DOHH2 (cell line): ENCODE data around the gene PRB4.

Source experiments
- EZH2phosphoT487 ChIP-seq: fragments of 200-600 bp; sonication (generic); IDR thresholded peaks from 2 replicates; pipeline ENCODE4 v1.6.1; 2017; ENCODE audit warnings: borderline replicate concordance, mild to moderate bottlenecking, antibody characterized with exemption, low read length, moderate library complexity, mixed read lengths
- TF ChIP-seq, protein P1 (sequence below): fragments of 200-600 bp; sonication (generic); IDR thresholded peaks from one replicate; pipeline ENCODE4 v1.5.1; 2014; ENCODE audit warnings: antibody characterized with exemption, mild to moderate bottlenecking, low read depth, low read length; ENCODE audit not compliant: poor library complexity, severe bottlenecking

DNA sequence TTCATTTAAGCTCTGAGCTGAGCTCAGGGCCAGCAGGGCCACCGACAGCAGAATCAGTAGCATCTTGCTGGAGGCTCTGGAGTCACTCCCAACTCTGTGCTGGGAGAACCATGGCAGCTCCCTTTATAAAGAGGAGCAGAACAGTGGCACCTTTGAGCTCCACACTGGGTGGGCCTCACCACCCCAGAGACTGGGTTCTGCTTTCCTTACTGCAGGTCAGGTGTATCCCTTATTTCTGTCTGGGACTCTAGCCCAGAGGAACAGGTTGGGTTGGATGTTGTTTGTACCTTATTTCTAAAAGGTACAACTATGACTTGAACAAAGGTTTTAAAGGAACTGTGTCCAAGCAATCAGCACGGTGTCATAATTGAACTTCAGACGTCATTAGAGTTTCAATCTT, 40.6 kb downstream of the PRB4 start, which contains the start of gene PRB3:
- TF ChIP-seq, protein P1, sequence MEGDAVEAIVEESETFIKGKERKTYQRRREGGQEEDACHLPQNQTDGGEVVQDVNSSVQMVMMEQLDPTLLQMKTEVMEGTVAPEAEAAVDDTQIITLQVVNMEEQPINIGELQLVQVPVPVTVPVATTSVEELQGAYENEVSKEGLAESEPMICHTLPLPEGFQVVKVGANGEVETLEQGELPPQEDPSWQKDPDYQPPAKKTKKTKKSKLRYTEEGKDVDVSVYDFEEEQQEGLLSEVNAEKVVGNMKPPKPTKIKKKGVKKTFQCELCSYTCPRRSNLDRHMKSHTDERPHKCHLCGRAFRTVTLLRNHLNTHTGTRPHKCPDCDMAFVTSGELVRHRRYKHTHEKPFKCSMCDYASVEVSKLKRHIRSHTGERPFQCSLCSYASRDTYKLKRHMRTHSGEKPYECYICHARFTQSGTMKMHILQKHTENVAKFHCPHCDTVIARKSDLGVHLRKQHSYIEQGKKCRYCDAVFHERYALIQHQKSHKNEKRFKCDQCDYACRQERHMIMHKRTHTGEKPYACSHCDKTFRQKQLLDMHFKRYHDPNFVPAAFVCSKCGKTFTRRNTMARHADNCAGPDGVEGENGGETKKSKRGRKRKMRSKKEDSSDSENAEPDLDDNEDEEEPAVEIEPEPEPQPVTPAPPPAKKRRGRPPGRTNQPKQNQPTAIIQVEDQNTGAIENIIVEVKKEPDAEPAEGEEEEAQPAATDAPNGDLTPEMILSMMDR: no peak
- TF ChIP-seq EZH2phosphoT487: no peak
